ENCODE data around the gene OR9A2.

OR9A2 gene

DNA sequence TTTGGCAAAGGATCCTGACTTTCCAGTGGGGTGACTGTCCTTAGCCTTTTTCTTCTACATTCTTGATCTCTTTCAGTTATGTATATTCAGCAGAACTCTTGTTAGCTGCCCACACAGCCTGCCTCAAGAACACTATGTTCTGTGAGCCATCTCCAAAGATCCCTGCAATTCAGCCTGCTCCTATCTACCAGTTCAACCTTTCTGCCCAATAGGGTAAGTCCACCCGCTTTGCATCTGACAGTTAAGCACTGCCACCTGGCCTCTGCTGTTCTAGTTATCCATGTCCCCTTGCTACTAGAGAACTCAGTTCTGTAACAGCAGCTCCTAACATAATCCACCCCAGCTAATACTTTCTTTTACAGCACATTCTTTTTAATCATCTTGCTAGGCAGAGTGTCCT lies 13.5 kb downstream of the OR9A2 start:
- H3K4me3 ChIP-seq (ENCODE audit: low read depth, low read length): no peak overlapping the region
- no peak for DNase-seq (ENCODE audit: low read depth)
- TF ChIP-seq, protein P1, sequence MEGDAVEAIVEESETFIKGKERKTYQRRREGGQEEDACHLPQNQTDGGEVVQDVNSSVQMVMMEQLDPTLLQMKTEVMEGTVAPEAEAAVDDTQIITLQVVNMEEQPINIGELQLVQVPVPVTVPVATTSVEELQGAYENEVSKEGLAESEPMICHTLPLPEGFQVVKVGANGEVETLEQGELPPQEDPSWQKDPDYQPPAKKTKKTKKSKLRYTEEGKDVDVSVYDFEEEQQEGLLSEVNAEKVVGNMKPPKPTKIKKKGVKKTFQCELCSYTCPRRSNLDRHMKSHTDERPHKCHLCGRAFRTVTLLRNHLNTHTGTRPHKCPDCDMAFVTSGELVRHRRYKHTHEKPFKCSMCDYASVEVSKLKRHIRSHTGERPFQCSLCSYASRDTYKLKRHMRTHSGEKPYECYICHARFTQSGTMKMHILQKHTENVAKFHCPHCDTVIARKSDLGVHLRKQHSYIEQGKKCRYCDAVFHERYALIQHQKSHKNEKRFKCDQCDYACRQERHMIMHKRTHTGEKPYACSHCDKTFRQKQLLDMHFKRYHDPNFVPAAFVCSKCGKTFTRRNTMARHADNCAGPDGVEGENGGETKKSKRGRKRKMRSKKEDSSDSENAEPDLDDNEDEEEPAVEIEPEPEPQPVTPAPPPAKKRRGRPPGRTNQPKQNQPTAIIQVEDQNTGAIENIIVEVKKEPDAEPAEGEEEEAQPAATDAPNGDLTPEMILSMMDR (IDR thresholded peaks at IDR 0.05; ENCODE audit: low read depth, low read length, missing control alignments): no peak

DNA sequence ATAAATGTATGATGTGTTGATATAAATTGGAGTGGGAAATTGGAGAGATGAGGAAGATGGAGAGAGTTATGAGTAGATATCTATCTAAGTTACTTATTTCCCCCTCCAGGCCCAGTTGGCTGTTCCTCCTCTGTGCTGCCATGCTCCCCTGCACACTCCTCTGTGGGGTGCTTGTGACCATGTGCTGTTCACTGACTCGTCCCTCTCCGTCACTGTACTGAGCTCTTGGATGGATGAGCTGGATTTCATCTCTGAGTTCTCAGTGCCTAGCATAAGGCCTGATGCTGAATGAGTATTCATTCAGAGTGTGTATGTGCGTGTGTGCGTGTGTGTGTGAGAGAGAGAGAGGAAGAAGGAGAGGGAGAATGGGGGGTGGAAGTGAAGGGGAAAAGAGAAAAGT lies 14.5 kb downstream of the OR9A2 start:
- H3K4me3 ChIP-seq (ENCODE audit: low read depth, low read length): no peak overlapping the region
- TF ChIP-seq, protein P1 (IDR thresholded peaks at IDR 0.05; ENCODE audit: low read depth, low read length, missing control alignments): no peak
- DNase-seq (ENCODE audit: low read depth): no peak

- H3K4me3 ChIP-seq (ENCODE audit: low read depth, low read length): no peak overlapping the region
- DNase-seq (ENCODE audit: low read depth): no peak
- TF ChIP-seq, protein P1 (IDR thresholded peaks at IDR 0.05; ENCODE audit: low read depth, low read length, missing control alignments): no peak
Measured at GRCh38 chr7:143012001-143012400, 14.9 kb downstream of the OR9A2 start.

DNA sequence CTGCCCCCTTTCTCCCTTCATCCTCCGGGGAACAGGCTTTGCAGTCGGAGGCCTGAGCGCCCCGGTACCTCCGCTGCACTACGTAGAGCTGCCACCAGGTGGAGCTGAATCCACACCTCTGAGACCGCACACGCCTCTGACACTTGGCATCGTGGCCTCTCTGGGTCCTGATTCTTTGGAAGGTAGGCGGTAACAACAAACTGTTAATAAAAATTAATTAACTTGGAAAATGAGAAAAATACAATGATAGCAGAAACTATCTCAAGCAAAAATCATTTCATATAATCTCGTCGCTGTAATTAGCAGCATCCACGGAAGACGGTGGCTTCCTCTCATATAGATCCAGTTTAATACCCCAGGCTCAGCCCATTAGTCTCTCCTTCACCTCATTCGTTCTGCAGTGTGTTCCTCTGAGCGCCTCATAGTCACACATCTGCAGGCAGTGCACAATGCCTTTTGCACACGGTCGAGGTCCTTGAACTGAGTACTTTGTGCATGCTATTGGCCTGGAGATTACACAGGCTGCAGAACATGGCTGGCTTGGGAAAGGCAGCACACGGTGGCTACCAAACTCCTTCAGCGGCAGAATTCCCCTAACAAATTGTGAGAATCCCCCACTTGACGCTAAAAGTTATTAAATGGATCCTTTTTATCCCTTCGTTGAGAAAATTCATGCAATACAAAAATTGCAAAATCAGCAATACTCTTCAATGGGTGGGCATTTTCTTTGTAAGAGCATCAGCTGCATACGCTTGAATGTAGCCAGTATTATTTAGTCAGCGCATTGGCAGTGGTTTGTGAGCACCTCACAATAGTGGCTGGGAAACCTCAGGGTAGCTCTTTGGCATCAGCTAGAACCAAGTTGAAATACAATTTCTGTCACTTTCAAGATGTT lies 18.7 kb downstream of the OR9A2 start:
- TF ChIP-seq, protein P1 (IDR thresholded peaks at IDR 0.05; ENCODE audit: low read depth, low read length, missing control alignments): peak; percentile 86
- no peak overlapping the region for H3K4me3 ChIP-seq (ENCODE audit: low read depth, low read length)
- peak; percentile 22 for DNase-seq (ENCODE audit: low read depth)

GRCh38 chr7:143005632-143006260 lies 21.2 kb downstream of the OR9A2 start:
- no peak for DNase-seq (ENCODE audit: low read depth)
- TF ChIP-seq, protein P1 (IDR thresholded peaks at IDR 0.05; ENCODE audit: low read depth, low read length, missing control alignments): no peak

DNA sequence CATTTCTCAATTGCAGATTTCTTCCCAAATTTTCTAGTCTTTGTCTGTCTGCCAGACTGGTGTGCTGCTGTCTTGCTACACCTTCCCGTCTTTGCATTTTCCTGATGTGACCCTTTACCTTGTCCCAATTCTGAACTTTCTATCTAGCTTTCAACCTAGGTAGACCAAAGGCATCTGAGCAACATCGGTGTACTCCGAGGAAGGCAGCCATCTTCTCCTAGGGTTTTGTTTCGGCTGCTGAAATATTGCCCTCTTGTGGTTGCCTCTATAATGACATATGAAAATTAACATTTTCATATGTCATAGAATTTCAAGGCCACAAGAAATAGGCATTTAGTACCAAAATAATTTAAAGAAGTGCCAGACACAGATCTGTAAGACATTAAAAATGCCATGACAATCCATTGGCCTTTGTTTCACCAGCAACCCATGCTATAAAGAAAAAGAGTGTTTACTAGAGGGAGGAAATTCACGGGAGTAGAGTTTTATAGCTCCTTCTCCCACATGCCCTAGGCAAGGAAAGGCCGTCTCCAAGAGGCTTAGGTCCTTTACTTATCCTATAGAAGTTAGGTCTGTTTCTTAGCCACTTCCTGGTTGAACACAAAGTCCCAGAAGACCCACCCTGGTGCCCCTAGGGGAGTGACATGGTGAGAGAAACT lies 23.4 kb downstream of the OR9A2 start:
- no peak overlapping the region; the same call in 1 of the 2 replicates for H3K4me3 ChIP-seq (ENCODE audit: low read depth, low read length)
- peak; percentile 16 for DNase-seq (ENCODE audit: low read depth)
- TF ChIP-seq, protein P1 (IDR thresholded peaks at IDR 0.05; ENCODE audit: low read depth, low read length, missing control alignments): peak; percentile 64

More at GRCh38 chr7:143005632-143006260, 21.2 kb downstream of the OR9A2 start:
- H3K4me3 ChIP-seq (ENCODE audit: low read depth, low read length): no peak overlapping the region
